ENCODE measurements around the gene SMPD3. TPM values are rescaled to one million over a fixed set of nuclear protein-coding genes. Genes with fewer than 3 reads are reported as not detected.

Gene SMPD3
- total and polyA plus RNA-seq, 2 of the 8 experiments (the other 6 are each of a cell fraction or from before 2014, with no cell fraction given), result 0.39 to 1.3 TPM

GRCh38 chr16:68492543-68493411 lies 44.5 kb upstream of the SMPD3 start:
- no peak for FAIRE-seq
- Histone ChIP-seq H2AFZ (ENCODE audit: low read length) (no peak overlapping the region), H2BK20ac (ENCODE audit: low read length) (no peak overlapping the region), H3K27ac (ENCODE audit: low read depth, low read length) (no peak overlapping the region), H2BK120ac (replicated peaks; ENCODE audit: low read depth, low read length) (no peak overlapping the region), H3K4me1 (replicated peaks in 1 of 4; ENCODE audit: control insufficient read depth in 3 of 4, insufficient read depth in 4 of 4, low read length in 3 of 4) (peaks cover 0 to 10% (median 6%) of the 10 kb centered on the region in 4 experiments; a peak in 6 of 7 replicates), H3K23me2 (ENCODE audit: low read depth, low read length) (no peaks in the 10 kb centered on the region; the same call in 1 of the 2 replicates), H3K9me3 (ENCODE audit: insufficient read depth in 2 of 2, low read depth in 1 of 2, low read length in 1 of 2) (peaks cover 0 to 4% of the 10 kb centered on the region in 2 experiments; a peak in 1 of 4 replicates), H4K91ac (replicated peaks; ENCODE audit: insufficient read length, low read length) (no peak overlapping the region), H3K14ac (ENCODE audit: insufficient read length) (no peak overlapping the region), H3K4me2 (ENCODE audit: insufficient read depth in 1 of 2, low read depth in 2 of 2, low read length in 2 of 2) (no peak overlapping the region), H2BK15ac (ENCODE audit: low read length) (0 out of 2 replicates have a peak overlapping the region, but pooled peaks have one; percentile 81), H4K5ac (ENCODE audit: insufficient read length, low read depth, low read length) (no peak overlapping the region), H3K23ac (ENCODE audit: insufficient read length) (no peak overlapping the region), H3K79me1 (ENCODE audit: low read depth, low read length) (no peaks in the 10 kb centered on the region), H3K56ac (replicated peaks; ENCODE audit: insufficient read length, low read depth, low read length) (no peak overlapping the region), H3K4me3 (ENCODE audit: extremely low read depth in 1 of 4, insufficient read depth in 2 of 4, low read depth in 3 of 4, low read length in 4 of 4) (no peak overlapping the region), H3K18ac (ENCODE audit: extremely low read depth, low read length) (no peak overlapping the region), H3K79me2 (ENCODE audit: control insufficient read depth in 1 of 2, insufficient read depth in 2 of 2, low read length in 2 of 2) (no peaks in the 10 kb centered on the region), H3K4ac (replicated peaks; ENCODE audit: insufficient read length, low read depth, low read length) (no peak overlapping the region), H3K36me3 (ENCODE audit: control insufficient read depth in 2 of 4, insufficient read depth in 4 of 4, low read length in 3 of 4) (no peaks in the 10 kb centered on the region), H3K27me3 (replicated peaks in 1 of 4; ENCODE audit: control insufficient read depth in 3 of 4, extremely low read depth in 1 of 4, insufficient read depth in 3 of 4, low read length in 3 of 4) (no peaks in the 10 kb centered on the region), H2AK5ac (ENCODE audit: low read depth, low read length) (no peak overlapping the region), H2BK5ac (ENCODE audit: low read depth, low read length) (no peak overlapping the region), H2BK12ac (ENCODE audit: low read depth, low read length) (no peak overlapping the region), H3K9ac (replicated peaks in 1 of 4; ENCODE audit: extremely low read depth in 1 of 4, low read depth in 3 of 4, low read length in 3 of 4) (no peak overlapping the region), H4K20me1 (replicated peaks in 1 of 2; ENCODE audit: control insufficient read depth in 1 of 2, insufficient read depth in 2 of 2, low read length in 2 of 2) (no peaks in the 10 kb centered on the region), H4K8ac (ENCODE audit: extremely low read depth, insufficient read depth, low read length) (no peak overlapping the region)
- ChIA-PET POLR2A (ENCODE audit: partially characterized antibody) (no interaction called here), CTCF (ENCODE audit: partially characterized antibody) (interaction anchor here (1.3 to 1.8 kb wide), 2 partner anchors 28 to 48 kb away, joined by 6 read pairs; no protein-coding TSS in a partner anchor)
- DNase-seq (ENCODE audit: low read depth in 1 of 2, low spot score in 2 of 2), result no peak
- WGBS, 2 experiments (ENCODE audit: extremely low coverage in 1 of 2, insufficient coverage in 1 of 2, insufficient read length in 1 of 2, insufficient replicate concordance in 2 of 2, low coverage in 1 of 2, low lambda C conversion rate in 2 of 2, missing lambda C conversion rate in 1 of 2), result 77% methylated on average over 6 of the region's 6 CpGs; no CpG with 5 or more reads in 1 of the 2 experiments
- TF ChIP-seq SAP30 (IDR thresholded peaks at IDR 0.05; ENCODE audit: insufficient read depth, insufficient replicate concordance, low read length), result no peak
- TF ChIP-seq CBX5 (IDR thresholded peaks at IDR 0.05; ENCODE audit: low read depth, low read length), result no peak
- no peak for TF ChIP-seq SP2 (IDR thresholded peaks at IDR 0.05; ENCODE audit: low read length)
- no peak for TF ChIP-seq PHF8 (conservative IDR thresholded peaks at IDR 0.05; ENCODE audit: low read depth, low read length)
- no peak for TF ChIP-seq ASH2L (IDR thresholded peaks at IDR 0.05; ENCODE audit: low read length)
- TF ChIP-seq NRF1 (IDR thresholded peaks at IDR 0.05; ENCODE audit: low read depth, low read length), result no peak
- TF ChIP-seq CBX8 (IDR thresholded peaks at IDR 0.05; ENCODE audit: borderline replicate concordance, low read depth, low read length), result no peak
- no peak for TF ChIP-seq CREB1 (IDR thresholded peaks at IDR 0.05)
- TF ChIP-seq TBP (IDR thresholded peaks at IDR 0.05; ENCODE audit: low read depth, low read length), result no peak
- no peak for TF ChIP-seq BRCA1 (IDR thresholded peaks at IDR 0.05; ENCODE audit: low read depth, low read length)
- TF ChIP-seq SIRT6 (IDR thresholded peaks at IDR 0.05; ENCODE audit: low read length), result no peak
- TF ChIP-seq YY1 (IDR thresholded peaks at IDR 0.05; ENCODE audit: low read depth, low read length), result no peak
- no peak for TF ChIP-seq CEBPB (IDR thresholded peaks at IDR 0.05; ENCODE audit: low read depth, low read length)
- TF ChIP-seq TCF12 (IDR thresholded peaks at IDR 0.05; ENCODE audit: low read depth, low read length), result no peak
